K562 (cell line): ENCODE measurements around the gene RHEBL1. TPM values are rescaled to one million over a fixed set of nuclear protein-coding genes. Genes with fewer than 3 reads are reported as not detected.
A peak's percentile ranks its signal among the peaks of the same experiment; 100 is the strongest.

Source experiments
- BACH1 ChIP-seq: fragments of 200-800 bp; sonication (Bioruptor generic); IDR thresholded peaks from 2 replicates; pipeline ENCODE4 v1.6.1; 2016; ENCODE audit warnings: missing genetic modification characterization, missing compliant biosample characterization
- CAMTA2 ChIP-seq: fragments of 250-450 bp; sonication (Bioruptor Pico); conservative IDR thresholded peaks from 2 replicates; pipeline ENCODE4 v1.5.1; 2022
- CBX2 ChIP-seq: fragments of 200-600 bp; sonication (generic); IDR thresholded peaks from one replicate; pipeline ENCODE4 v1.6.1; 2012; ENCODE audit warnings: mild to moderate bottlenecking, low read length, inconsistent platforms; ENCODE audit not compliant: insufficient read depth, poor library complexity, severe bottlenecking
- CTCFL ChIP-seq: IDR thresholded peaks from 2 replicates; pipeline ENCODE4 v1.6.1; 2011; ENCODE audit warnings: borderline replicate concordance, low read depth, mild to moderate bottlenecking, moderate library complexity, low read length; ENCODE audit not compliant: insufficient read depth, poor library complexity, severe bottlenecking
- ETV1 ChIP-seq: fragments of 450-650 bp; conservative IDR thresholded peaks from 2 replicates; pipeline ENCODE4 v1.6.1; 2016; ENCODE audit warnings: missing genetic modification characterization, control low read depth, low read depth, missing compliant biosample characterization
- FOXA3 ChIP-seq, 2 experiments: fragments of 450-650 bp in 1 of 2; sonication (generic) in 1 of 2; formaldehyde crosslinking; IDR thresholded peaks in 1 of 2; conservative IDR thresholded peaks in 1 of 2; 2 replicates each; pipeline versions ENCODE4 v1.4.0 to v1.8.0; 2020 to 2022; ENCODE audit warnings: mild to moderate bottlenecking in 2 of 2, missing genetic modification reagents in 1 of 2
- HDAC1 ChIP-seq, 2 experiments: fragments of 450-650 bp; IDR thresholded peaks; 2 replicates each; pipeline ENCODE4 v1.6.1; 2016 to 2017; ENCODE audit warnings: inconsistent platforms in 1 of 2, mild to moderate bottlenecking in 1 of 2, moderate library complexity in 1 of 2
- MLLT1 ChIP-seq, 2 experiments: fragments of 450-650 bp; IDR thresholded peaks; 2 replicates each; pipeline ENCODE4 v1.6.1; 2016
- NEUROD1 ChIP-seq: fragments of 150-350 bp; IDR thresholded peaks from 2 replicates; pipeline ENCODE4 v1.6.1; 2014; ENCODE audit warnings: borderline replicate concordance, low read length, low read depth; ENCODE audit not compliant: partially characterized antibody
- POLR2AphosphoS2 ChIP-seq: IDR thresholded peaks from 2 replicates; pipeline ENCODE4 v1.6.1; 2012; ENCODE audit warnings: low read length, improper control_type of control experiment
- RBM22 ChIP-seq: fragments of 200-400 bp; formaldehyde crosslinking; IDR thresholded peaks from 2 replicates; pipeline ENCODE4 v1.6.1; 2018; ENCODE audit warnings: low read length, low read depth; ENCODE audit not compliant: poor library complexity, severe bottlenecking
- SMARCA5 ChIP-seq: fragments of 450-650 bp; IDR thresholded peaks from 2 replicates; pipeline ENCODE4 v1.6.1; 2016
- SMC3 ChIP-seq: conservative IDR thresholded peaks from 2 replicates; pipeline ENCODE4 v1.6.1; 2011; ENCODE audit warnings: low read depth, low read length, improper control_type of control experiment; ENCODE audit not compliant: insufficient read depth
- SNIP1 ChIP-seq: fragments of 450-650 bp; IDR thresholded peaks from 2 replicates; pipeline ENCODE4 v1.7.1; 2017; ENCODE audit warnings: low read depth, mild to moderate bottlenecking
- TSC22D4 ChIP-seq: fragments of 450-650 bp; IDR thresholded peaks from 2 replicates; pipeline ENCODE4 v1.6.1; 2016; ENCODE audit warnings: missing genetic modification characterization, missing biosample characterization, control low read depth
- ZBTB11 ChIP-seq, 3 experiments: fragments of 200-800 bp in 1 of 3; fragments of 250-450 bp in 1 of 3; fragments of 450-650 bp in 1 of 3; sonication (Bioruptor Pico) in 1 of 3; sonication (Bioruptor generic) in 1 of 3; formaldehyde crosslinking in 1 of 3; IDR thresholded peaks; 2 replicates each; pipeline versions ENCODE4 v1.6.1 to v1.8.0; 2016 to 2022; ENCODE audit warnings: mild to moderate bottlenecking in 2 of 3, missing genetic modification characterization in 2 of 3, missing compliant biosample characterization in 1 of 3, moderate library complexity in 1 of 3
- ZNF717 ChIP-seq: fragments of 250-450 bp; sonication (Bioruptor Pico); IDR thresholded peaks from 2 replicates; pipeline ENCODE4 v1.5.0; 2021
- ZNF766 ChIP-seq: fragments of 200-800 bp; sonication (Bioruptor generic); conservative IDR thresholded peaks from 2 replicates; pipeline ENCODE4 v1.6.1; 2016; ENCODE audit warnings: missing genetic modification characterization, missing compliant biosample characterization
- polyA plus RNA-seq, 8 experiments: library from polyadenylated mRNA; depleted of rRNA in 4 of 8; stranded (reverse) in 5 of 8; unstranded in 3 of 8; fragments of >200 nt; fragmentation: Nextera tagmentation in 2 of 8; fragmentation: Illumina TruSeq in 1 of 8; extraction: Ambion mirVana in 2 of 8; extraction: Trizol in 1 of 8; gene quantifications; 2 replicates each; pipeline versions ENCODE4 v1.2.1 to v1.2.3, GENCODE V29; 2011 to 2014; ENCODE audit warnings: inconsistent platforms in 1 of 8, missing spikeins in 1 of 8
- total RNA-seq, 7 experiments: library from RNA; depleted of rRNA in 6 of 7; stranded (reverse); fragments of >200 nt in 6 of 7; fragmentation: Illumina TruSeq in 2 of 7; extraction: Trizol in 2 of 7; gene quantifications; 2 replicates each; pipeline versions ENCODE4 v1.2.1 to v1.2.3, GENCODE V29; 2011 to 2021; ENCODE audit warnings: low replicate concordance in 1 of 7

The RHEBL1 gene
- total and polyA plus RNA-seq, 9 of the 15 experiments (the other 6 are each of a cell fraction or from before 2014, with no cell fraction given) = 4.3 to 36.1 (median 8.2) TPM

GRCh38 chr12:49019443-49020324 lies 50.1 kb downstream of the RHEBL1 start (continued):
- peak; percentile 35 for TF ChIP-seq CTCFL
- TF ChIP-seq SNIP1 = no peak
- TF ChIP-seq ZBTB11 (CRISPR knock-in tag; IDR thresholded peaks at IDR 0.05) = no peak
- TF ChIP-seq SMC3 = 0 out of 2 replicates have a peak, but pooled peaks have one; percentile 5
- TF ChIP-seq MLLT1 (IDR thresholded peaks at IDR 0.05) = 0 out of 4 replicates have a peak, but pooled peaks of 1 of the 2 experiments have one; percentile 45
- 0 out of 2 replicates have a peak, but pooled peaks have one; percentile 7 for TF ChIP-seq ETV1 (tag)
- TF ChIP-seq NEUROD1 = peak; percentile 21
- no peak for TF ChIP-seq TSC22D4
- no peak for TF ChIP-seq ZNF717 (CRISPR knock-in tag)
- 0 out of 2 replicates have a peak, but pooled peaks have one; percentile 64 for TF ChIP-seq SMARCA5
- no peak for TF ChIP-seq BACH1 (tag)
- no peak for TF ChIP-seq RBM22
- TF ChIP-seq ZNF766 (CRISPR knock-in tag) = 0 out of 2 replicates have a peak, but pooled peaks have one; percentile 1
- no peak for TF ChIP-seq POLR2AphosphoS2
- no peak for TF ChIP-seq CAMTA2 (CRISPR knock-in tag)
- 0 out of 4 replicates have a peak, but pooled peaks of 1 of the 2 experiments have one; percentile 20 for TF ChIP-seq HDAC1 (IDR thresholded peaks at IDR 0.05)
- TF ChIP-seq CBX2 = no peak
- no peak for TF ChIP-seq FOXA3 (CRISPR knock-in tag; conservative IDR thresholded peaks at IDR 0.05 in 1 of 2, IDR thresholded peaks at IDR 0.05 in 1 of 2)
